ENCODE results near the gene STX18. TPM values are rescaled to one million over a fixed set of nuclear protein-coding genes. Genes with fewer than 3 reads are reported as not detected.

Gene STX18
- total RNA-seq, 1 donor from 2014 or later: 21.1 TPM

DNA sequence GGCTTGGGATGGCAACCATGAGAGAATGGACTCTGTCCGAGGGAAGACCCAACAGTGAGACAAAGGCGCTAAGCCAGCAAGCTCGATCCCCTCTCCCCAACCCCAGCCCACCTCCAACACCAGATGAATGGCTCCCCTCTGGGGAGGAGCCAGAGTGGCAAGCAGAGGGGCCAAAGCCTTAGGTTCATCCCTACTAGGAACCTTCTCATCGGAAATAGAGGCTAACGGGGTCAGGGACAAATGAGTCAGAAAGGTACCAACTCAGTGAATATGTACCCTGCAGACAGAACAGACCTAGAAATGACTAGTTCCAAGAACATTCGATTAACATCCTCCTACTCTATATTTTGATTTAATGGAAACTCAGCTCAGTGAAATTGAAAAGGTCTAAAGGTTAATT lies 81.1 kb downstream of the STX18 start:
- no peak overlapping the region for H3K27ac Mint-ChIP-seq (ENCODE audit: unreplicated experiment)
- H3K4me1 Mint-ChIP-seq (ENCODE audit: low read depth): peaks cover 8% of the 10 kb centered on the region
- no peak for DNase-seq (ENCODE audit: low spot score)

DNA sequence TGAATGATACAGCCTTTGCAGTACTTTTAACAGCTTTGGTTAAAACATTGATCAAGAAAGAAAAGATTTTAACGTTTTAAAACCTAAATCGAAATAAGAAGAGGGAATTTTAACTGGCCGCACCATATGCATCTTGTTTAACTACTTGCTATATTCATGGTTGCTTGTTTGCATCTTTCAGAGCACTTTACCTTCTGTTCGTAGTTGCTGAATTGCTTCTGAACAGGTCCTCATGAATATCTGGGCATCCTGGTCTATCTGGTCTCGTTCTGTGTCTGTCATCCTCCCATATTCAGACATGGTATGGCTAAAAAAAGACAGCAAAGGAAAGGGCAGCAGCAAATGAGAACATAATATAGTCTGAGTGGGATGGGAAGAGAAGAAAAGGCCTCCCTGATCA lies 82.7 kb downstream of the STX18 start:
- TF ChIP-seq, protein P1, sequence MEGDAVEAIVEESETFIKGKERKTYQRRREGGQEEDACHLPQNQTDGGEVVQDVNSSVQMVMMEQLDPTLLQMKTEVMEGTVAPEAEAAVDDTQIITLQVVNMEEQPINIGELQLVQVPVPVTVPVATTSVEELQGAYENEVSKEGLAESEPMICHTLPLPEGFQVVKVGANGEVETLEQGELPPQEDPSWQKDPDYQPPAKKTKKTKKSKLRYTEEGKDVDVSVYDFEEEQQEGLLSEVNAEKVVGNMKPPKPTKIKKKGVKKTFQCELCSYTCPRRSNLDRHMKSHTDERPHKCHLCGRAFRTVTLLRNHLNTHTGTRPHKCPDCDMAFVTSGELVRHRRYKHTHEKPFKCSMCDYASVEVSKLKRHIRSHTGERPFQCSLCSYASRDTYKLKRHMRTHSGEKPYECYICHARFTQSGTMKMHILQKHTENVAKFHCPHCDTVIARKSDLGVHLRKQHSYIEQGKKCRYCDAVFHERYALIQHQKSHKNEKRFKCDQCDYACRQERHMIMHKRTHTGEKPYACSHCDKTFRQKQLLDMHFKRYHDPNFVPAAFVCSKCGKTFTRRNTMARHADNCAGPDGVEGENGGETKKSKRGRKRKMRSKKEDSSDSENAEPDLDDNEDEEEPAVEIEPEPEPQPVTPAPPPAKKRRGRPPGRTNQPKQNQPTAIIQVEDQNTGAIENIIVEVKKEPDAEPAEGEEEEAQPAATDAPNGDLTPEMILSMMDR (IDR thresholded peaks at IDR 0.05): no peak
- Mint-ChIP-seq H3K27me3 (ENCODE audit: low read depth) (no peaks in the 10 kb centered on the region), H3K36me3 (ENCODE audit: low read depth) (peaks cover 20% of the 10 kb centered on the region), H3K27ac (ENCODE audit: unreplicated experiment) (no peak overlapping the region), H3K9me3 (ENCODE audit: low read depth) (no peaks in the 10 kb centered on the region), H3K4me3 (ENCODE audit: unreplicated experiment) (no peak overlapping the region), H3K4me1 (ENCODE audit: low read depth) (peaks cover 8% of the 10 kb centered on the region)
- no peak for DNase-seq (ENCODE audit: low spot score)

More for the DNA sequence above, 81.1 kb downstream of the STX18 start:
- no peaks in the 10 kb centered on the region for H3K27me3 Mint-ChIP-seq (ENCODE audit: low read depth)
- peaks cover 9% of the 10 kb centered on the region for H3K9me3 Mint-ChIP-seq (ENCODE audit: low read depth)
- peaks cover 24% of the 10 kb centered on the region for H3K36me3 Mint-ChIP-seq (ENCODE audit: low read depth)
- TF ChIP-seq, protein P1 (IDR thresholded peaks at IDR 0.05): no peak
- no peak overlapping the region for H3K4me3 Mint-ChIP-seq (ENCODE audit: unreplicated experiment)

DNA sequence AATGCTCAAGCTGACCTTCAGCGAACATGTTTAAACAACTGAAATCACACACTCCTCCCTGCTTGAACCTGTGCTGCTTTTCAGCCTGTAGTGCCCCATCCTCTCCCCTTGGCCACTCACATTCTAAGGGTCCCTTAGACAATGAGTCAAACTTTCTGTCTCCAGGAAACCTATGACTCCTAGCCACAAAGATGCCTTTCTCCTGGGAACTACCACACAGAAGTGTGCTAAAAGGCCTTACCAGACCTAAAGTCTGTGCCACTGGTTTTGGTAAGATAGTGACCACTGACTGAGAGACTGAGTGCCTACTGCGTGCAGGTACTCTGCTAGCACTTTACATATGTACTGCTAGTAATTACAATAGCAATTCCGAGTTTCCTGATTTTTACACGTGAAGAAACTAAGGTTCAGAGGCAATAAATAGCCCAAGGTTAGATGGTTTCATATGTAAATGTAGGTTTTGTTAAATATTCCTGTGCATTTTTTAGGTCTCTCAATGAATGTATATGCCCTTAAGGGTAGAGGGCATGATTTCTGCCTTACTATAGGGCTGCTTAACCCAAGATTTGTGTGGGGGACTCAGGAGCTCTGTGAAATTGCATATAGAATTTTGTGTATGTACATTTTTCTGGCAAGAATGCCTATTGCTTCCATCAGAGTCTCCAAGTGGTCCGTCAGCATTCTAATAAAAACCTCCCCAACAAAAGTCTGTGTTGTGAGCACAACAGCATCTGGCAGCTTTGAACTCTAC lies 83.9 kb downstream of the STX18 start:
- no peak for DNase-seq (ENCODE audit: low spot score)
- H3K27ac Mint-ChIP-seq (ENCODE audit: unreplicated experiment): no peak overlapping the region
- H3K27me3 Mint-ChIP-seq (ENCODE audit: low read depth): no peaks in the 10 kb centered on the region
- no peak overlapping the region for H3K4me3 Mint-ChIP-seq (ENCODE audit: unreplicated experiment)
- H3K9me3 Mint-ChIP-seq (ENCODE audit: low read depth): no peaks in the 10 kb centered on the region
- H3K4me1 Mint-ChIP-seq (ENCODE audit: low read depth): peaks cover 8% of the 10 kb centered on the region
- peaks cover 28% of the 10 kb centered on the region for H3K36me3 Mint-ChIP-seq (ENCODE audit: low read depth)
- TF ChIP-seq, protein P1 (IDR thresholded peaks at IDR 0.05): no peak

DNA sequence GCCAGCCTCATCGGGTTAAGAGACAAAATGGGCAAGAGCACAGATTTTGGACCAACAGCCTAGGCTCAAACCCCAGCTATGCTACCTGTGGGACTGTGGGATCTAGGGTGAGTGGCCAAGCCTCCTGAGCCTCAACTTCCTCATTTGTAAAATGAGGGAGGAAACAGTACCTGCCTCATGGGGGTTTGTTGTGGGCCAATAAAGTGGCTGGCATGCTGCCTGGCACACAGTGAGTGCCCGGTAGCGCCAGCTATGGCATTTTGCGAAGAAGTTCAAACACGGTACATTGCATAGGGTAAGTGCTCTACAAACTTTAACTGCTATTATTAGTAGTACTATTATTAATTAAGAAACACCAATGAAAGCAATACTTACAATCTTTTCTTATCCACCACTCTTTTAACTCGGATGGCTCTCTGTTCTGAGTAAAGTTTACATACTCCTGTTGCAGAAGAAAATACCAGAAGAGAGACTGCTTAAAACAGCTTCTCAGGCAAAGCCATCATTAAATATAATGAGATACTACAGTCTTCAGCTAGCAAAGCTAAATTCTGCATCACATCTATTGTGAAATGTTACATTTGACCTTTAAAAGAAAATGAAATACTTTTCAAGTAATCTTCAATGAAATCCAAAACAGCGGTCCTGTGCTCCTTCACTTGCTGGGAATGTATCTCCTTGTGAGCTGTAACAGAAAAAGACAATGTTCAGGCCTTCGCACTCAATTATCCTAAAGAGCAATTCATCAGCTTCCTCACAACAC lies 84.9 kb downstream of the STX18 start:
- no peaks in the 10 kb centered on the region for H3K27me3 Mint-ChIP-seq (ENCODE audit: low read depth)
- peaks cover 5% of the 10 kb centered on the region for H3K9me3 Mint-ChIP-seq (ENCODE audit: low read depth)
- TF ChIP-seq, protein P1 (IDR thresholded peaks at IDR 0.05): no peak
- peaks cover 6% of the 10 kb centered on the region for H3K4me1 Mint-ChIP-seq (ENCODE audit: low read depth)
- no peak for DNase-seq (ENCODE audit: low spot score)
- H3K27ac Mint-ChIP-seq (ENCODE audit: unreplicated experiment): no peak overlapping the region
- peaks cover 36% of the 10 kb centered on the region for H3K36me3 Mint-ChIP-seq (ENCODE audit: low read depth)
- H3K4me3 Mint-ChIP-seq (ENCODE audit: unreplicated experiment): no peak overlapping the region

DNA sequence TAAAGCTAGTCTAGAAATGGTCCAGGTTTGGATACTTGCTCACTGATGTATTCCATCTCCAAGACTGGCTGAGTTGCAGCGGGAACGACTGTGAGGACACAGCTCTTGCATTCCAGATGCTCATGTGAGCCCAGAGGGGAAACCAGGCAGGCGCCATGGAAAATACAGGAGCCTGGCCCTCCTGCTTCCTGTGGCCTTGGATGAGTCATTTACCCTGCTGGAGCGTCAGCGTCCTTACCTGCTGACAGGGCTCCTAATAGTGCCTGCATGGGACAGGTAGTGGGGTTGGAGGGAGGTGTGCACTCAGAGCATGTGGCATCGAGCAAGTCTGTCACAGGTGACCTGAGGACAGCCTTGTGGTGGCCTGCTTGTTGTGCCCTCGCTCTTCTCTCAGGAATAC lies 85.5 kb downstream of the STX18 start:
- TF ChIP-seq, protein P1 (IDR thresholded peaks at IDR 0.05): no peak
- no peaks in the 10 kb centered on the region for H3K27me3 Mint-ChIP-seq (ENCODE audit: low read depth)
- H3K4me1 Mint-ChIP-seq (ENCODE audit: low read depth): peaks cover 6% of the 10 kb centered on the region
- no peak for DNase-seq (ENCODE audit: low spot score)
- H3K4me3 Mint-ChIP-seq (ENCODE audit: unreplicated experiment): no peak overlapping the region
- peaks cover 5% of the 10 kb centered on the region for H3K9me3 Mint-ChIP-seq (ENCODE audit: low read depth)
- H3K27ac Mint-ChIP-seq (ENCODE audit: unreplicated experiment): no peak overlapping the region
- peaks cover 37% of the 10 kb centered on the region for H3K36me3 Mint-ChIP-seq (ENCODE audit: low read depth)
